K562 (cell line): ENCODE data around the gene TOR1B. TPM values are rescaled to one million over a fixed set of nuclear protein-coding genes. Genes with fewer than 3 reads are reported as not detected.

Source experiments
- ARID2 ChIP-seq: fragments of 450-650 bp; IDR thresholded peaks from 2 replicates; pipeline ENCODE4 v1.6.1; 2017; ENCODE audit warnings: antibody characterized with exemption, mild to moderate bottlenecking
- CBFB ChIP-seq: sonication (generic); formaldehyde crosslinking; IDR thresholded peaks from 2 replicates; pipeline ENCODE4 v1.4.0; 2020; ENCODE audit warnings: mild to moderate bottlenecking, missing genetic modification reagents
- CBX5 ChIP-seq: IDR thresholded peaks from 2 replicates; pipeline ENCODE4 v1.6.1; 2014; ENCODE audit warnings: low read depth, borderline replicate concordance
- EP400 ChIP-seq: fragments of 450-650 bp; IDR thresholded peaks from 2 replicates; pipeline ENCODE4 v1.6.1; 2017; ENCODE audit warnings: antibody characterized with exemption, mild to moderate bottlenecking, moderate library complexity
- HIVEP1 ChIP-seq: fragments of 250-450 bp; sonication (Bioruptor Pico); IDR thresholded peaks from 2 replicates; pipeline ENCODE4 v1.4.0; 2020; ENCODE audit warnings: mild to moderate bottlenecking
- HMBOX1 ChIP-seq: sonication (generic); IDR thresholded peaks from 2 replicates; pipeline ENCODE4 v1.6.1; 2016
- KLF1 ChIP-seq: fragments of 450-650 bp; IDR thresholded peaks from 2 replicates; pipeline ENCODE4 v1.6.1; 2016; ENCODE audit warnings: missing genetic modification characterization, missing compliant biosample characterization
- MAZ ChIP-seq, 2 experiments: fragments of 450-650 bp in 1 of 2; sonication (generic) in 1 of 2; formaldehyde crosslinking; IDR thresholded peaks in 1 of 2; conservative IDR thresholded peaks in 1 of 2; 2 replicates each; pipeline versions ENCODE4 v1.4.0 to v1.5.0; 2020; ENCODE audit warnings: mild to moderate bottlenecking in 1 of 2, missing genetic modification reagents in 1 of 2
- MCM7 ChIP-seq, 2 experiments: fragments of 450-650 bp; IDR thresholded peaks; 2 replicates each; pipeline ENCODE4 v1.6.1; 2016 to 2018
- NFE2 ChIP-seq: IDR thresholded peaks from 2 replicates; pipeline ENCODE4 v1.6.1; 2014; ENCODE audit warnings: antibody characterized with exemption, low read depth
- NFRKB ChIP-seq: fragments of 450-650 bp; IDR thresholded peaks from 2 replicates; pipeline ENCODE4 v1.6.1; 2016; ENCODE audit warnings: low read depth
- NR2C2 ChIP-seq, 2 experiments: fragments of 200-800 bp in 1 of 2; sonication (Bioruptor generic) in 1 of 2; sonication (generic) in 1 of 2; formaldehyde crosslinking in 1 of 2; IDR thresholded peaks; 2 replicates each; pipeline versions ENCODE4 v1.6.1 to v1.8.0; 2016 to 2022; ENCODE audit warnings: mild to moderate bottlenecking in 1 of 2, missing compliant biosample characterization in 1 of 2, missing genetic modification characterization in 1 of 2, missing genetic modification reagents in 1 of 2
- NR2F6 ChIP-seq: fragments of 450-650 bp; formaldehyde crosslinking; IDR thresholded peaks from 2 replicates; pipeline ENCODE4 v1.4.0; 2020; ENCODE audit warnings: mild to moderate bottlenecking
- POLR2AphosphoS2 ChIP-seq: IDR thresholded peaks from 2 replicates; pipeline ENCODE4 v1.6.1; 2012; ENCODE audit warnings: low read length, improper control_type of control experiment
- RFX1 ChIP-seq: fragments of 450-650 bp; IDR thresholded peaks from 2 replicates; pipeline ENCODE4 v1.6.1; 2016; ENCODE audit warnings: mild to moderate bottlenecking, moderate library complexity
- RUNX1 ChIP-seq: sonication (generic); IDR thresholded peaks from 2 replicates; pipeline ENCODE4 v1.6.1; 2016; ENCODE audit warnings: antibody characterized with exemption, low read depth
- SIN3A ChIP-seq, 2 experiments: fragments of 150-350 bp in 1 of 2; IDR thresholded peaks; 2 replicates each; pipeline ENCODE4 v1.6.1; 2011 to 2016; ENCODE audit warnings: borderline replicate concordance in 2 of 2, low read depth in 2 of 2, low read length in 2 of 2, mild to moderate bottlenecking in 2 of 2, moderate library complexity in 2 of 2; ENCODE audit not compliant: control insufficient read depth in 1 of 2
- SPI1 ChIP-seq: IDR thresholded peaks from 2 replicates; pipeline ENCODE4 v1.6.1; 2011; ENCODE audit warnings: low read depth, low read length, control low read depth, borderline replicate concordance
- TBL1XR1 ChIP-seq, 2 experiments: IDR thresholded peaks; 2 replicates each; pipeline ENCODE4 v1.6.1; 2012; ENCODE audit warnings: improper control_type of control experiment in 2 of 2, low read length in 2 of 2, mild to moderate bottlenecking in 1 of 2
- ZNF551 ChIP-seq: fragments of 250-450 bp; sonication (Bioruptor Pico); IDR thresholded peaks from 2 replicates; pipeline ENCODE4 v1.5.0; 2021; ENCODE audit warnings: mild to moderate bottlenecking, moderate library complexity
- ZNF780A ChIP-seq: fragments of 250-450 bp; sonication (Bioruptor Pico); IDR thresholded peaks from 2 replicates; pipeline ENCODE4 v1.5.0; 2021; ENCODE audit warnings: mild to moderate bottlenecking
- ZSCAN32 ChIP-seq: fragments of 450-650 bp; formaldehyde crosslinking; IDR thresholded peaks from 2 replicates; pipeline ENCODE4 v1.4.0; 2020; ENCODE audit warnings: mild to moderate bottlenecking, moderate library complexity
- polyA plus RNA-seq, 8 experiments: library from polyadenylated mRNA; depleted of rRNA in 4 of 8; stranded (reverse) in 5 of 8; unstranded in 3 of 8; fragments of >200 nt; fragmentation: Nextera tagmentation in 2 of 8; fragmentation: Illumina TruSeq in 1 of 8; extraction: Ambion mirVana in 2 of 8; extraction: Trizol in 1 of 8; gene quantifications; 2 replicates each; pipeline versions ENCODE4 v1.2.1 to v1.2.3, GENCODE V29; 2011 to 2014; ENCODE audit warnings: inconsistent platforms in 1 of 8, missing spikeins in 1 of 8
- total RNA-seq, 7 experiments: library from RNA; depleted of rRNA in 6 of 7; stranded (reverse); fragments of >200 nt in 6 of 7; fragmentation: Illumina TruSeq in 2 of 7; extraction: Trizol in 2 of 7; gene quantifications; 2 replicates each; pipeline versions ENCODE4 v1.2.1 to v1.2.3, GENCODE V29; 2011 to 2021; ENCODE audit warnings: low replicate concordance in 1 of 7
- TF ChIP-seq, protein P1 (sequence below): fragments of 450-650 bp; IDR thresholded peaks from 2 replicates; pipeline ENCODE4 v1.6.1; 2016; ENCODE audit warnings: mild to moderate bottlenecking
- TF ChIP-seq, protein P2 (sequence below): fragments of 450-650 bp; formaldehyde crosslinking; IDR thresholded peaks from 2 replicates; pipeline ENCODE4 v1.4.0; 2020; ENCODE audit warnings: mild to moderate bottlenecking, moderate library complexity

The TOR1B gene
- total and polyA plus RNA-seq, 9 of the 15 experiments (the other 6 are each of a cell fraction or from before 2014, with no cell fraction given): 4.2 to 36.5 (median 24.6) TPM

DNA sequence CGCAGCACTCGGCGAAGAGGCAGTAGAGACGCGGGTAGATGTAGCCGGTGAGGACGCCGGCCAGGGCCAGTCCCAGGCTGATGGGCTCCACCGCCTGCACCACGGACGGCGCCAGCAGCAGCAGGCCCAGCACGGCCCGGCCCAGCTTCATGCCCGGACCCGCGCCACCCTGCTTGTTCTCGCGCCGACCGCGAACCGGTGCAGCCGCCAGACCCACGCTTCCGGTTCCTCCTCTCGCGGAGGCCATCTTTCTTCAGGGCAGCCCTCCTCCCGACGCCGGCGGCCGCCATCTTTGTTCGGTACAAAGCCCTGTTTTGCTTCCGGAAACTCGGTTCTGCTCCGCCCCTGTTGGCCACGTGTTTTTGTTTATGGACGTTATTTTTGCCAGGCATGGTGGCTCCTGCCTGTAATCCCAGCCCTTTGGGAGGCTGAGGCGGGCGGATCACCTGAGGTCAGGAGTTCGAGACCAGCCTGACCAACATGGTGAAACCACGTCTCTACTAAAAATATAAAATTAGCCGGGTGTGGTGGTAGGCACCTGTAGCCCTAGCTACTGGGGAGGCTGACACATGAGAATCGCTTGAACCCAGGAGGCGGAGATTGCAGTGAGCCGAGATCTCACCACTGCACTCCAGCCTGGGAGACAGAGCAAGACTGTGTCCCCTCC is 21.1 kb downstream of the TOR1B start, which contains the start of gene TOR1A (continued):
- TF ChIP-seq, protein P1, sequence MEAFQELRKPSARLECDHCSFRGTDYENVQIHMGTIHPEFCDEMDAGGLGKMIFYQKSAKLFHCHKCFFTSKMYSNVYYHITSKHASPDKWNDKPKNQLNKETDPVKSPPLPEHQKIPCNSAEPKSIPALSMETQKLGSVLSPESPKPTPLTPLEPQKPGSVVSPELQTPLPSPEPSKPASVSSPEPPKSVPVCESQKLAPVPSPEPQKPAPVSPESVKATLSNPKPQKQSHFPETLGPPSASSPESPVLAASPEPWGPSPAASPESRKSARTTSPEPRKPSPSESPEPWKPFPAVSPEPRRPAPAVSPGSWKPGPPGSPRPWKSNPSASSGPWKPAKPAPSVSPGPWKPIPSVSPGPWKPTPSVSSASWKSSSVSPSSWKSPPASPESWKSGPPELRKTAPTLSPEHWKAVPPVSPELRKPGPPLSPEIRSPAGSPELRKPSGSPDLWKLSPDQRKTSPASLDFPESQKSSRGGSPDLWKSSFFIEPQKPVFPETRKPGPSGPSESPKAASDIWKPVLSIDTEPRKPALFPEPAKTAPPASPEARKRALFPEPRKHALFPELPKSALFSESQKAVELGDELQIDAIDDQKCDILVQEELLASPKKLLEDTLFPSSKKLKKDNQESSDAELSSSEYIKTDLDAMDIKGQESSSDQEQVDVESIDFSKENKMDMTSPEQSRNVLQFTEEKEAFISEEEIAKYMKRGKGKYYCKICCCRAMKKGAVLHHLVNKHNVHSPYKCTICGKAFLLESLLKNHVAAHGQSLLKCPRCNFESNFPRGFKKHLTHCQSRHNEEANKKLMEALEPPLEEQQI: no peak
- peak; percentile 84; the same call in 1 of the 2 replicates for TF ChIP-seq RUNX1
- 0 out of 2 replicates have a peak, but pooled peaks have one; percentile 36 for TF ChIP-seq ZSCAN32 (CRISPR knock-in tag)
- TF ChIP-seq ARID2: no peak
- TF ChIP-seq POLR2AphosphoS2: no peak
- peak; percentile 86 to 87 for TF ChIP-seq MAZ (CRISPR knock-in tag; conservative IDR thresholded peaks at IDR 0.05 in 1 of 2, IDR thresholded peaks at IDR 0.05 in 1 of 2)
- no peak for TF ChIP-seq HMBOX1
- no peak for TF ChIP-seq RFX1
- no peak for TF ChIP-seq MCM7 (IDR thresholded peaks at IDR 0.05)
- TF ChIP-seq NFRKB: peak; percentile 98
- peak; percentile 95 for TF ChIP-seq EP400
- no peak for TF ChIP-seq NFE2
- peak; percentile 38 to 72; a peak in 2 of 4 replicates for TF ChIP-seq TBL1XR1 (IDR thresholded peaks at IDR 0.05; ENCODE audit: low read length in 2 of 2)
- TF ChIP-seq SIN3A (IDR thresholded peaks at IDR 0.05; ENCODE audit: borderline replicate concordance in 2 of 2, control insufficient read depth in 1 of 2, low read depth in 2 of 2, low read length in 2 of 2): peak; percentile 79 to 98; a peak in 2 of 4 replicates
- TF ChIP-seq, protein P2, sequence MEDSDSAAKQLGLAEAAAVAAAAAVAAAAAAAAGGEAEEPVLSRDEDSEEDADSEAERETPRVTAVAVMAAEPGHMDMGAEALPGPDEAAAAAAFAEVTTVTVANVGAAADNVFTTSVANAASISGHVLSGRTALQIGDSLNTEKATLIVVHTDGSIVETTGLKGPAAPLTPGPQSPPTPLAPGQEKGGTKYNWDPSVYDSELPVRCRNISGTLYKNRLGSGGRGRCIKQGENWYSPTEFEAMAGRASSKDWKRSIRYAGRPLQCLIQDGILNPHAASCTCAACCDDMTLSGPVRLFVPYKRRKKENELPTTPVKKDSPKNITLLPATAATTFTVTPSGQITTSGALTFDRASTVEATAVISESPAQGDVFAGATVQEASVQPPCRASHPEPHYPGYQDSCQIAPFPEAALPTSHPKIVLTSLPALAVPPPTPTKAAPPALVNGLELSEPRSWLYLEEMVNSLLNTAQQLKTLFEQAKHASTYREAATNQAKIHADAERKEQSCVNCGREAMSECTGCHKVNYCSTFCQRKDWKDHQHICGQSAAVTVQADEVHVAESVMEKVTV (CRISPR knock-in tag): no peak
- peak; percentile 92; the same call in 1 of the 2 replicates for TF ChIP-seq KLF1
- no peak for TF ChIP-seq ZNF780A (CRISPR knock-in tag)
- TF ChIP-seq SPI1: peak; percentile 60
- TF ChIP-seq NR2C2 (CRISPR knock-in tag; IDR thresholded peaks at IDR 0.05): peak; percentile 94
- TF ChIP-seq NR2C2 (tag; IDR thresholded peaks at IDR 0.05): peak; percentile 98
- peak; percentile 61; the same call in 1 of the 2 replicates for TF ChIP-seq NR2F6 (CRISPR knock-in tag)
- TF ChIP-seq CBFB (CRISPR knock-in tag): peak; percentile 94; the same call in 1 of the 2 replicates
- no peak for TF ChIP-seq ZNF551 (CRISPR knock-in tag)
- TF ChIP-seq CBX5: peak; percentile 65; the same call in 1 of the 2 replicates
- TF ChIP-seq HIVEP1 (CRISPR knock-in tag): no peak
